B cell (primary cell): ENCODE measurements around the gene ZBTB37. TPM values are rescaled to one million over a fixed set of nuclear protein-coding genes. Genes with fewer than 3 reads are reported as not detected.

Experiments used
- ATAC-seq: fragments of 200-7000 bp; cut with Tn5 transposase; one replicate; pipeline ENCODE4 v1.10.0; 2021; ENCODE audit warnings: low read depth, mild to moderate bottlenecking, moderate number of reproducible peaks, moderate library complexity
- CTCF ChIA-PET: fragments of 350-600 bp; sonication (Branson Sonifier 250); formaldehyde crosslinking; loops from one replicate; lab custom pipeline; 2021; ENCODE audit warnings: antibody characterized with exemption, inconsistent platforms; lab: Charles Lee
- POLR2A ChIA-PET: fragments of 350-600 bp; sonication (Branson Sonifier 250); formaldehyde crosslinking; loops from one replicate; lab custom pipeline; 2021; ENCODE audit warnings: antibody characterized with exemption; lab: Charles Lee
- DNase-seq: peaks from one replicate; pipeline ENCODE4 v3.0.0; 2013
- H2AFZ ChIP-seq: 2 replicates; pipeline ENCODE4 v1.6.1; 2012; ENCODE audit warnings: mild to moderate bottlenecking, low read depth, low read length; ENCODE audit not compliant: insufficient read depth, poor library complexity, severe bottlenecking
- H3K27ac ChIP-seq, 2 donors: 1 replicate in 1 of 2; 2 replicates in 1 of 2; pipeline ENCODE4 v1.5.1; 2012 to 2013; ENCODE audit warnings: low read length in 2 of 2, mild to moderate bottlenecking in 2 of 2, moderate library complexity in 1 of 2
- H3K27me3 ChIP-seq, 4 experiments: fragments of 200-600 bp in 1 of 4; sonication (generic) in 1 of 4; replicated peaks in 1 of 4; 1 replicate in 2 of 4; 2 replicates in 2 of 4; pipeline versions ENCODE4 v1.6.1 to v1.7.0; 2013 to 2016; ENCODE audit warnings: low read length in 3 of 4, mild to moderate bottlenecking in 2 of 4, mixed read lengths in 1 of 4, moderate library complexity in 1 of 4; ENCODE audit not compliant: insufficient read depth in 4 of 4, control insufficient read depth in 3 of 4; ENCODE audit errors: control extremely low read depth in 1 of 4
- H3K36me3 ChIP-seq, 2 experiments: replicated peaks in 1 of 2; 1 replicate in 1 of 2; 2 replicates in 1 of 2; pipeline versions ENCODE4 v1.6.1 to v1.7.1; 2013; ENCODE audit warnings: low read length in 1 of 2; ENCODE audit not compliant: insufficient read depth in 2 of 2, control insufficient read depth in 1 of 2; ENCODE audit errors: control extremely low read depth in 1 of 2, extremely low read depth in 1 of 2
- H3K4me1 ChIP-seq, 2 donors: fragments of 200-600 bp in 1 of 2; sonication (generic) in 1 of 2; 1 replicate in 1 of 2; 2 replicates in 1 of 2; pipeline versions ENCODE4 v1.5.1 to v1.6.1; 2013 to 2017; ENCODE audit warnings: low read length in 2 of 2; ENCODE audit not compliant: control insufficient read depth in 2 of 2, insufficient read depth in 2 of 2
- H3K4me2 ChIP-seq: replicated peaks from 2 replicates; pipeline ENCODE3; 2012; ENCODE audit warnings: mild to moderate bottlenecking, low read depth, low read length; ENCODE audit not compliant: poor library complexity, severe bottlenecking
- H3K4me3 ChIP-seq, 5 experiments: fragments of 200-600 bp in 1 of 5; sonication (generic) in 1 of 5; 1 replicate in 3 of 5; 2 replicates in 2 of 5; pipeline versions ENCODE4 v1.5.1 to v1.7.0; 2011 to 2016; ENCODE audit warnings: low read length in 4 of 5, mild to moderate bottlenecking in 4 of 5, low read depth in 2 of 5, control low read depth in 1 of 5, moderate library complexity in 1 of 5; ENCODE audit not compliant: insufficient read depth in 1 of 5; ENCODE audit errors: control extremely low read depth in 1 of 5, extremely low read depth in 1 of 5
- H3K79me2 ChIP-seq: fragments of 200-600 bp; sonication (generic); one replicate; pipeline ENCODE4 v1.6.0; 2016; ENCODE audit warnings: low read length; ENCODE audit not compliant: control insufficient read depth, insufficient read depth
- H3K9ac ChIP-seq: fragments of 200-600 bp; sonication (generic); 2 replicates; pipeline ENCODE4 v1.6.1; 2017; ENCODE audit warnings: mild to moderate bottlenecking, low read length, moderate library complexity
- H3K9me3 ChIP-seq, 3 donors: one replicate each; pipeline versions ENCODE4 v1.6.1 to v1.7.1; 2013; ENCODE audit warnings: low read length in 2 of 3; ENCODE audit not compliant: control insufficient read depth in 2 of 3, insufficient read depth in 1 of 3; ENCODE audit errors: control extremely low read depth in 1 of 3
- H4K20me1 ChIP-seq: 2 replicates; pipeline ENCODE4 v1.6.0; 2012; ENCODE audit warnings: mild to moderate bottlenecking, low read length; ENCODE audit not compliant: insufficient read depth, control insufficient read depth, poor library complexity, severe bottlenecking
- H3K27ac Mint-ChIP-seq: one replicate; pipeline ENCODE4 v1.8.0; 2021; ENCODE audit warnings: mixed read lengths
- H3K27me3 Mint-ChIP-seq: one replicate; pipeline ENCODE4 v1.8.0; 2021; ENCODE audit warnings: mixed read lengths
- H3K4me1 Mint-ChIP-seq: one replicate; pipeline ENCODE4 v1.8.0; 2021; ENCODE audit warnings: mixed read lengths
- H3K4me3 Mint-ChIP-seq: one replicate; pipeline ENCODE4 v1.8.0; 2021; ENCODE audit warnings: mixed read lengths
- H3K9me3 Mint-ChIP-seq: one replicate; pipeline ENCODE4 v1.8.0; 2022; ENCODE audit warnings: mixed read lengths; ENCODE audit not compliant: insufficient read depth
- CTCF ChIP-seq: fragments of 200-600 bp; IDR thresholded peaks from one replicate; pipeline ENCODE4 v1.8.0; 2022; ENCODE audit warnings: antibody characterized with exemption, mild to moderate bottlenecking
- EZH2 ChIP-seq: IDR thresholded peaks from 2 replicates; pipeline ENCODE4 v1.6.1; 2012; ENCODE audit warnings: borderline replicate concordance, low read depth, mild to moderate bottlenecking, moderate library complexity, low read length; ENCODE audit not compliant: insufficient read depth, poor library complexity, severe bottlenecking
- WGBS: methylation state at CpG from one replicate; pipeline ENCODE4 v1.1.5; 2013; ENCODE audit warnings: missing lambda C conversion rate; ENCODE audit not compliant: insufficient coverage; 5-methylcytosine and 5-hydroxymethylcytosine counted together
- intact Hi-C: fragments of 100-400 bp; cut with micrococcal nuclease; formaldehyde crosslinking; loops from one replicate; pipeline ENCODE4 v1.10.0; 2022
- polyA minus RNA-seq: library from RNA; depleted of rRNA, polyadenylated mRNA; stranded (reverse); fragments of >200 nt; gene quantifications from 2 replicates; pipeline ENCODE4 v1.2.3, GENCODE V29; 2012
- polyA plus RNA-seq: library from polyadenylated mRNA; depleted of rRNA; stranded (reverse); fragments of >200 nt; gene quantifications from 2 replicates; pipeline ENCODE4 v1.2.3, GENCODE V29; 2012
- total RNA-seq, 2 donors: library from RNA; stranded (reverse); fragments of 120-200 nt in 1 of 2; gene quantifications; 1 replicate in 1 of 2; 2 replicates in 1 of 2; pipeline versions ENCODE4 v1.2.3 to v1.2.4, GENCODE V29; 2013 to 2022

ZBTB37 gene, protein sequence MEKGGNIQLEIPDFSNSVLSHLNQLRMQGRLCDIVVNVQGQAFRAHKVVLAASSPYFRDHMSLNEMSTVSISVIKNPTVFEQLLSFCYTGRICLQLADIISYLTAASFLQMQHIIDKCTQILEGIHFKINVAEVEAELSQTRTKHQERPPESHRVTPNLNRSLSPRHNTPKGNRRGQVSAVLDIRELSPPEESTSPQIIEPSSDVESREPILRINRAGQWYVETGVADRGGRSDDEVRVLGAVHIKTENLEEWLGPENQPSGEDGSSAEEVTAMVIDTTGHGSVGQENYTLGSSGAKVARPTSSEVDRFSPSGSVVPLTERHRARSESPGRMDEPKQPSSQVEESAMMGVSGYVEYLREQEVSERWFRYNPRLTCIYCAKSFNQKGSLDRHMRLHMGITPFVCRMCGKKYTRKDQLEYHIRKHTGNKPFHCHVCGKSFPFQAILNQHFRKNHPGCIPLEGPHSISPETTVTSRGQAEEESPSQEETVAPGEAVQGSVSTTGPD
- 37.0 and 37.1 TPM in 2 replicates for total RNA-seq
- total RNA-seq (2013), result 21.8 TPM
- 4.9 and 6.3 TPM in 2 replicates for polyA plus RNA-seq
- 16.3 and 20.3 TPM in 2 replicates for polyA minus RNA-seq

- peaks cover 5 to 52% of the 10 kb centered on the region in 2 experiments for H3K36me3 ChIP-seq
- peak within 1 kb of the TSS; percentile 94 for H3K4me3 Mint-ChIP-seq
- H3K4me1 ChIP-seq, result peaks cover 42 to 50% of the 10 kb centered on the region in 2 donors
- H3K9me3 Mint-ChIP-seq, result no peaks in the 10 kb centered on the region
- WGBS, result 1% methylated on average over 51 of the region's 53 CpGs
- peak within 1 kb of the TSS; percentile 81 for H3K9ac ChIP-seq
- no peaks in the 10 kb centered on the region for H3K27me3 Mint-ChIP-seq
- peak within 1 kb of the TSS; percentile 90 to 93 for H3K27ac ChIP-seq
- peak within 1 kb of the TSS; percentile 90 for H3K4me2 ChIP-seq
- H3K4me3 ChIP-seq, result peak within 1 kb of the TSS; percentile 70 to 98 (median 89)
- ChIA-PET POLR2A (interaction anchor here (0.5 to 2.4 kb wide), 17 partner anchors 14 to 1336 kb away, joined by 3 to 16 read pairs (median 4); partner anchors contain the start of genes CACYBP, CENPL, DARS2 and KLHL20), CTCF (interaction anchor here (1.0 to 1.9 kb wide), 8 partner anchors 44 to 1124 kb away, joined by 3 to 8 read pairs (median 4); partner anchors contain the start of genes CENPL, DARS2 and KLHL20)
- intact Hi-C loops, result loop anchor here (1.0 to 5.0 kb wide), 8 partner anchors 44 to 1155 kb away; partner anchors contain the start of genes CENPL, DARS2, KLHL20 and MRPS14
- H3K9me3 ChIP-seq, result no peaks in the 10 kb centered on the region
- no peaks in the 10 kb centered on the region for H4K20me1 ChIP-seq
- peak within 1 kb of the TSS; percentile 98 for H3K27ac Mint-ChIP-seq
- ATAC-seq, result peak; percentile 63
- DNase-seq, result no peak
- H3K4me1 Mint-ChIP-seq, result peaks cover 74% of the 10 kb centered on the region
- no peaks in the 10 kb centered on the region for H3K27me3 ChIP-seq
- H2AFZ ChIP-seq, result peak within 1 kb of the TSS; percentile 92
- peaks cover 31% of the 10 kb centered on the region for H3K79me2 ChIP-seq
- TF ChIP-seq EZH2 (no peak), CTCF (no peak)
Observed at GRCh38 chr1:173868266-173869020, at the start of gene ZBTB37. TSS of gene ZBTB37 (plus strand) at chr1:173868380. CDS start at chr1:173870226, 1,846 bp downstream.
